Stimulated activated CD8-positive, alpha-beta memory T cell treated with anti-CD3 and anti-CD28 coated beads, Interleukin-15, amount 100 ng/mL, for 24 hours (primary cell): ENCODE measurements around the gene MCHR2.

ENCODE experiments used
- DNase-seq: peaks from one replicate; pipeline ENCODE4 v3.0.0-alpha.2; 2020; ENCODE audit warnings: low read depth

MCHR2 gene

DNA sequence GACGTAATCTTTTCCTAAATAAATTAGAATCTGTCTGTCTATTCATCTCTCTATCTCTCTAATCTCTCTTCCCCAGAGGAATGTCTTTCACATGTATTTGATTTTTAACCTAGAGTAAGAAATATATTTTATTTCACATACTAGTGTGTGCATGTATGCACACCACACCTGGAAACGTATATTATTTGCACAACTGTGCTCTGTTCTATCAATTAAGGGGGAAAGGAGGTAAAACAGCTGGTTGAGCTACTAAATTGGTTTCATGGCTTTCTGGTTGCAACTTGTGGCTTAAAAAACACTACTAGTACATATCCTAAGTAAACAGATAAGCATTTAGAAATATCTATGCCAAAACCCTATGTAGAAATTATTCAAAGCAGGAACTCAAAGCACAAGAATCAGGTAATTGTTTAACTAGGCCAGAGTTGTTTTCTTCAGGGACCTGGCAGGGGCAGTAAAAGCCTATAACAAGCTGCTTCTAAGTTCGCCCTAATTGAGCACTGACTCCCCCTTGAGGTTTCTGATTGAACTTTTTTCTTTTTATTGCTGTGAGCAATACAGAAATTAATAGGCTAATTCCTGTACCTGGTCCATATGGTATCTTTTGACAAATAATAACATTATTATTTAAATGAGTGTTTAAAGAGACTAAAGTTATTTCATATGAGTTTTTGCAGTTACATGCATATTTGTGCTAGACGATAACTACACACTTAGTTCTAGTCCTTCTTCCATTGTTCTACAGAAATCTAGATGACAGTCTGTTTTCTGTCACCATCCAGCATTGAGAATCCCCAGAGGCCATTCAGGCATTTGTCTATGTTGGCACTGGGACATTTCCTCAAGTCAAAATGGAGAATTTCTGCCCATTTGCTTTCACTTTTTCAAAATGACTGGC, 88.6 kb downstream of the MCHR2 start:
- no peak for DNase-seq

DNA sequence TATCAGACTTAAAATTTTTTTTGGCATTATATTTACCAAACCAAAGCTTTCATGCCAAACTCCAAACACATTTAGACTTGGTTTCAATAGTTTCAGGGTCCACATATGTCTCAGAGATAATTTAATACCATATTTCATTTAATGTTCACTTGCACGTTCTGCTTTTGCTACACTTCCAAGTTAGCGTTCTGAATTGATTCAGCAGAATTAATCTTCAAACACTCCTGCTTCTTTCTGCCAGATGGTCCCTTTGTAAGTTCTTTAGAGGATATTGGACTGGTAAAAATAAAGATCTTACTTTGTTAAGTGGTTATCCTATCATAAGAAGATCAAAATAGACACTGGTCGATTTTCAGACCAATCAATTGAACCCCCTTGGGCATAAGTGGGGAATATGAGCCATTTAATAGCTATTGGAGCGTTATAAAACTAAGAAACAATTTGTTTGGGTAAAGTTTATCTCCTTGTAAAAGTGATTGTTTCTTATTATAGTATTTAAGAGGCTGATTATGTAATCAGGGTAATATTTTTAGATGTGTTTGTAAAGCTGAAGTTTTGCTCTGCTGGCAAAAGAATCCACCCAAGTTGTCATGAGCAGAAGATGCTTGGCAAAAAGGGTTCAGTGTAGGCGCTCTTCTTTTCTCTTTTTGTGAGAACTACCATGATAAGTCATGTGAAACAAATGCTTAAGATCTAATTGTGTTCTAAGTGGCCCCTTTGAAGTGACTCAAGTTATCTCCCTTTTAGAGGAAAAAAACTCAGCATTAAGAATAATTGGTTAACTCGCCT, 92.2 kb downstream of the MCHR2 start:
- DNase-seq = no peak

DNA sequence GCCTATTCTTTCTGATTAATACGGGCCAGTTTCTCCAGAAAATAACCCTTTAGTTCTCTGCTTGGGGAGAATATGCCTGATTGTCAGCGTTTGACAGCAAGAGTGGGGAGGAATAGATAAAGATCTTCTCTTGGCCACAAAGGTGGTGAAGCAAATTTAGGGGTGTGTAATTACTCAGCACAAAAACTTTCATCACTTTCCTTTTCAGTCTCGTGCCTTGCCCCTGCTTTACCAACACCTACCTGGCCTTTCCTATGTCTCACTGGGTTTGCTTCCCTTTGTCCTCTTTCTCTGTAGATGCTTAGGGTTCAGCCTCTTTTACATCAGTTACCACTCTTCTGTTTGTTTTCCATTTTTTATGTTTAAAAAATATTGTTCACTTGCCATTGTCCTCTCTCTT, 99.2 kb downstream of the MCHR2 start:
- no peak for DNase-seq

DNA sequence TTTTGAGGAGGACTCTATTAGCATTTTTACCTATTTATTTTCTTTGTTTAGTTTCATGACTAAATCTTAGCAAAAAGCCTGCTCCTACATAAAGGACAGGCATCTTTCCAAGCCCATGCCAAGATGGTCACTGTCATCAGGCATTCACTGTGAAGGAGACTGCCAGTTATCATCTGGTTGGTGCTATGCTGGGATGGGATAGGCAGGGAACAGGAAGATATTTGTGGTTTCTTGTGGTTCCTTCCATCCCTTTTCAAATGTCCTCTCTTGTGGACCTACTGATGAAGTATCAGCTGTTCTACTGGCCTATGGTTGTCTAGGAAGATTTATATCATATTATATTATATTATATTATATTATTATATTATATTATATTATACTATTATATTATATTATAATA, 107.0 kb downstream of the MCHR2 start:
- no peak for DNase-seq

DNA sequence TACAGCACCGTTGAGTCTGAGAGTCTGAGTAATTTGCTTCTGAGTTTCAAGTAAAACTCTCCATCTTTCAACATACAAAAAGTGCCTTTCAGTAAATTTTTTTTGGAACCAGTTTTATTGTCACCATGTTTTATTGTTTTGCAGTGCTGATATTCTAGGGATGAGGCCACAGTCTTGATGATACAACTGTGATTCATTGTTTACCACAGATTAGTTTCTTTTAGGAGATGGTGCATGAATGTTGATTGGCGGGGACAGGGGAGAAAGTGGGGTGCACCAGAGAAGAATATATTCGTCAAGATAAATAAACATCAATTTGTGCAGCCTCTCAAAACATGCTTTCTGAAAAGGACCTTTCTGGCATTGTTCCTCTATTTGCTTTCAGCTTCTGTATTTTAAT, 109.0 kb downstream of the MCHR2 start:
- no peak for DNase-seq

DNA sequence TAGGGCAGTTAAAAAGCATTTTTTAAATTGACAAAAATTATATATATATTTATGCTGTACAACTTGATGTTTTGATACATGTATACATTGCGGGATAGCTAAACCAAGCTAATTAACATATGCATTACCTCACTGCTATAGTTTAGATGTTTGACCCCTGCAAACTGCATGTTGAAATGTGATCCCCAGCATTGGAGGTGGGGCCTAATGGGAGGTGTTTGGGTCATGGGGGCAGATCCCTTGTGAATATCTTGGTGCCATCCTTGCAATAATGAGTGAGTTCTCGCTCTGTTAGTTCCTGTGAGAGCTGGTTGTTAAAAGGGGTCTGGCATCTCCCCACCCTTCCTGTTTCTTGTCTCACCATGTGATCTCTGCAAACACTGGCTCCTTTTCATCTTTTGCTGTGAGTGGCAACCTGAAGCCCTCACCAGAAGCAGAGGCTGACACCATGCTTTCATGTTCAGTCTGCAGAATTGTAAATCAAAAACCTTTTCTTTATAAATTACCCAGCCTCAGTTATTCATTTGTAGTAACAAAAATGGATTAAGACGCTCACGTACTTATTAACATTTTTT, 111.8 kb downstream of the MCHR2 start:
- DNase-seq = no peak

DNA sequence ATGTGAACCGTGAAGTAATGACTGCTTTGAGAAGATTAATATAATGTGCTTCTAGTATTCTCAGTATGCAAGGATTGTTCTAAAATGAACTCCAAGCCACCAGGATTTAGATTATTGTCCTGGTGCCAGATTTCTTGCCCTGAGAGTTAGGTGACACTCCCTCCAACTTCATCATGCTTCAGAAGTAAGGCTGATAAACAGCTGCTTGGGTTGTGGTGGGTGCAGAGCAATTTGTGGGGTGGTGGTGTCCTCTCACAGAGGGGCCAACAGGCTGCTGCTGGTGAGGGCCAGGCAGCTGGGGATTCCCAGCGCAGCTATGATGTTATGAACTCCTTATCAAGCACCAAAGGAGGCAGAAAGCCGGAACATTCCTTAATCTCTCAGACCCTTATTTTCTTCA, 114.6 kb downstream of the MCHR2 start:
- no peak for DNase-seq

DNA sequence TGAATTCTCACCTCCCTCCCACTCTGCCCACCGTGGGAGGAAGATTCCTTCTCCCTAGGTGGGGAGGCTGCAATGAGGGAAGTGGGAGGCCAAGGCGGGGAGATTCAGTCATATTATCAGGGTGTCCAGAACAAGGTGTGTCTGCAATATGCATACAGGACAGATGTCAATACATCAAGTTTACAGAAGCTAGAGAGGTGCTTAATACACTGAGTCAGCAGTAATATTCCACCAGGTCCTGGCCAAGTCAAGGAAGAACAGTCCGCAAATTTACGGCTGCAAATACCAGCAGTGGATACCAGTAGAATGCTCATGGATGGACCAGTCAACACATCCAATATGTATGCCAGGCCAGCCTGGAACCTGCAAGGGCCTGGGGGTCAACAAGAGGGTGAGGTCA, 119.0 kb downstream of the MCHR2 start:
- DNase-seq = no peak

DNA sequence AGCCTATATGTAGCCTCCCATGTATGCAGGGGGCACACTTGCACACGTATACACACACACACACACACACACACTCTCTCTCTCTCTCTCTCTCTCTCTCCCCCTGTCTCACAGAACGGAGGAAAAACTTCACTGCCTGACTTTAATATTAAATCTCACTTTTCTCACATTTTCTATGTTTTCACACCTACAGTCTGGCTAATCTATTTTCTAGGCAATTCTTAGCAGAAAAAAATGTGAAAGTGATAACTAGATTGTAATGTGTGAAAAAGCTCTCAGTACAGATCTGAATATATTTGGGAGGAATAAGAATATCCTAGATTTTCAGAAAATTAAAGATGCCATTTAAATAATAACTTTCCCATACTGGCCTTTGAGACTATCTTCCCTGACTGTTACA, 120.9 kb downstream of the MCHR2 start:
- DNase-seq = no peak

DNA sequence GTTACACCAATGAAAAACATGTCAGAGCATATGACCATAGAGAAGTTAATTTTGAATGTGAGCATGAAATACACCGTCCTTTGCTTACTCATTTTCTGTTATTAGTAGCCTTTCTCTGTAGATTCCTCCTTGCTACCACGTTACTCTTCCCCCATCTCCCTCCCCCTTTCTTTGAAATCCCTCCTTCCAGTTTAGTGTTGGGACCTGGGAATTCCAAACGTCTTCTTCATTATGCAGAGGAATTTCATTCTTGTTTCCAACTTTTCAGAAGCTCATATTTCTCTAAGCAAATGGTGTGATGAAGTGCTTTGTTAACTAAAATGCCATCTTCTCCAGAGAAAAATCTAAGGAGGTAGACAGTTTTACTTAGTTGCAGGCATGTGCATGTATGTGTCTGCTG, 122.4 kb downstream of the MCHR2 start:
- no peak for DNase-seq
